Measurements from ENCODE around the gene MCEMP1.

Gene MCEMP1, protein sequence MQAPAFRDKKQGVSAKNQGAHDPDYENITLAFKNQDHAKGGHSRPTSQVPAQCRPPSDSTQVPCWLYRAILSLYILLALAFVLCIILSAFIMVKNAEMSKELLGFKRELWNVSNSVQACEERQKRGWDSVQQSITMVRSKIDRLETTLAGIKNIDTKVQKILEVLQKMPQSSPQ

DNA sequence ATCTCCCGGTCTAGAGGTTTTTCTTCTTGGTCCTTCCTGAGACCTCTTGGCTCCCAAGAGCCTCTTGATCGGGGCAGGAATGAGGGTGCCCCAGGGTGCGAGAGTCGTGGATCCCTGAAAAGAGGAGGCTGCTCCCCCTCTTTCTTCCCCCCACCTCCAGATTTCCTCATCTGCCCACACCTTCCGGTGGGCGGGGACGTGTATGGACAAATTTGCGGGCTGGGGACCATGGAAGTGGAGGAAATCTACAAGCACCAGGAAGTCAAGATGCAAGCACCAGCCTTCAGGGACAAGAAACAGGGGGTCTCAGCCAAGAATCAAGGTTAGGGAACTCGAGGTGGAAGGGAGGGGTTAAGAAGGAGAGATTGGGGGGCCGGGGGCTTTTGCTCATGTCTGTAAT lies at the start of gene MCEMP1:
TSS of gene MCEMP1 (plus strand) at position 237 of the 400 bp plus-strand sequence. CDS start at position 268, 31 bp downstream.
- no peak for DNase-seq
- TF ChIP-seq GATA1 (IDR thresholded peaks at IDR 0.05; ENCODE audit: low read depth, low read length): no peak
- TF ChIP-seq POLR2A (IDR thresholded peaks at IDR 0.05; ENCODE audit: low read length): no peak

DNA sequence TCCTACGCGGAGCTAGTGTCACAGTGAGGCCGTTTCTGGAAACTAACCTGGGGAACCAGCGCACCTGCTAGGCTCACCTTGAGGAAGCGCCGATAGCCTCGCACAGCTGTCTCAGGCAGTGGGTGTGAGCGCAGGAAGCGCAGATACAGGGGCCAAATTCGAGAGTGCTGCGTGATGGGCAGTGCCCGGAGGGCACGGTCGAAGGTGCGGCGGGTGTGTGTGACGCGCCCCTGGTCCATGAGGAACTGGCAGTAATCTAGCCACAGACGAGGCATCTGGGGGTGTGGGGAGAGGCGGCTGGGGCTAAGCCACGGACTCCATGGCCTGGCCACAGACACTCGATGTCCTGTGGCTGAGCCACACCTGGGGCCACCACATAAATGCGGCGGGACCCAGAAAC lies 49.7 kb upstream of the MCEMP1 start:
- DNase-seq: no peak
- TF ChIP-seq GATA1 (IDR thresholded peaks at IDR 0.05; ENCODE audit: low read depth, low read length): no peak
- no peak for TF ChIP-seq POLR2A (IDR thresholded peaks at IDR 0.05; ENCODE audit: low read length)

DNA sequence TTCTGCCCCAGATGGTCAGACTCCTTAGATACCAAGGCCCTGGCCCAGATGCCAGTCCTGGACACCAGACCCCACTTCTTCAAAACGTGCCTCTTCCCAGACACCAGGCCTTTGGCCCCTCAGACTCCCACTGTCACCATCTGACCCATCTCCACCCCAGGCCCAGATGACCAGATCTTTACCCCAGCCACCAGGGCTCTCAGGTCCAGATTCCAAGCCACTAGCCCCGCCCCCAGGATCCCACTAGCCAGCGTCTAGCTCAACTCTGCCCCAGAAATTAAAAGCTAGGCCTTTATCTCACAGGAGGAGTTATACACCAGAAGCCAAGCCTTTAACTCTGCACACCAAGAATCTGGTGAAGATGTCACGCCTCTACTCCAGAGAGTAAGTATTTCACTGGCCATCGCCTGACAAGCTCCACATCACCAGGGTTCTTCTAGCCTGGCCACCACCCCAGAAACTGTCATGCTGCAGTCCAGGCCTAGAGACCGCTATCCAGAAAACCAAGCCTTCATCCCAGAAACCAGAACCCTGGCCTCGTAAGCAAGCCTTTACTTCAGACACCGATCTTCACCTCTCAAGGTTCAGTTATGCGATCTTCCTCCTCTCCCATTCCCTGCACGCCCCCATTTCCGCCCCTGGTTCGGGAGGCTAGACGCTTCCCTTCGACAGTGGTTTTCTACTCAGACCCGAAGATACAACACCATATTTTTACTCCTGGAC lies 48.1 kb upstream of the MCEMP1 start:
- DNase-seq: no peak
- TF ChIP-seq GATA1 (IDR thresholded peaks at IDR 0.05; ENCODE audit: low read depth, low read length) (no peak), POLR2A (IDR thresholded peaks at IDR 0.05; ENCODE audit: low read length) (no peak)

DNA sequence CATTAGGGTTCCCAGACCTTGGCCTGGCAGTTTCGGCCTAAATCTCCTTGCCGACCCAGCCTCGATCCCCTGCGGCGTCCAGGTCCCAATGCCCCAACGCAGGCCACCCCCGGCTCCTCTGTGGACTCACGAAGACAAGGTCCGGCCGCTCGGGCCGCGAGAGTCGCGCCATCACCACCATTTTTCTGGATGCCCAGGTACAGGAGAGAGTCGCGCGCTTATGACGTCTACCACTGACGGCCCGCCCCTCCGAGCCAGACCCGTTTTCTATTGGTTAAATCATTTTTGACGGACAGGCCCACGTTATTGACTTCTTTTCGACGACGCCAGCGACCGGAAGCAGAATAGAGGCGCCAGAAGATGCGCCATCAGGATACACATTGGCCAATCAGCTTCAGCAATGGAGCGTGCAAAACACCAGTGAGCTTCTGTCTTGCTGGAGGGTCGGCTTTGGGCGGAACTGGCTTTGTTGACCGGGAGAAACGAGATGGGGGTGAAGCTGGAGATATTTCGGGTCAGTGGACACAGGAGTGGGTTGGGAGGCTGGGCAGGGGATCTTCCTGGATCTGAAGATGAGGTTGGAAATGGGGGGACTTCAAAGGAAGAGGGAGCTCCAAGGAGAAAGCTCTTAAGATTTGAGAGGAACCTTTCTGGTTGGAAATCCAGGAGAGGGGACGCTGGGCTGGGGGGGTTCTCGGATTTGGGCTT lies 47.4 kb upstream of the MCEMP1 start, which contains the start of the genes PET100 and XAB2:
TSS of gene PET100 (plus strand) at position 447 of the 708 bp plus-strand sequence. CDS start at position 488, 41 bp downstream.
TSS of gene XAB2 (minus strand) at position 199 of the 708 bp plus-strand sequence. CDS start at position 181, 18 bp downstream.
- DNase-seq: peak; percentile 99
- TF ChIP-seq GATA1 (IDR thresholded peaks at IDR 0.05; ENCODE audit: low read depth, low read length) (no peak), POLR2A (IDR thresholded peaks at IDR 0.05; ENCODE audit: low read length) (peak; percentile 81)

DNA sequence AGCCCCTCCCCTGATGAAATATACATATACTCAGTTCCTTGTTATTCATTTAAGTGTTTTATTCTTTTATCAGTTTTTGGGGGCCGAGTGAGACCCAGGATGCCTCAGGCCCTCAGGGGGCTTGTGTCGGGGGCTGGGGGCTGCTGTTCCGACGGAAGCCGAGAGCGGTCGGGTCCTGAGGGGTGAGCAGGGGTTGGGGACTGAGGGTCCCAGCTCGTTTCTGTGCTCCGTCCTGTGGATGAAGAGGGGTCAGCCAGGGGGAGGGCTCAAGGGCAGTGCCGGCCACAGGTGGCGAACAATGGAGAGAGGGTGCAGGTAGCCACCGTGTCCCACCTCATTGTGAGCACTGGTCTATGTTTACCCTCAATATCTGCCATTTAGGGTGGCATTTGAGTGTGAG lies 45.3 kb upstream of the MCEMP1 start:
- no peak for DNase-seq
- TF ChIP-seq POLR2A (IDR thresholded peaks at IDR 0.05; ENCODE audit: low read length) (no peak), GATA1 (IDR thresholded peaks at IDR 0.05; ENCODE audit: low read depth, low read length) (no peak)

DNA sequence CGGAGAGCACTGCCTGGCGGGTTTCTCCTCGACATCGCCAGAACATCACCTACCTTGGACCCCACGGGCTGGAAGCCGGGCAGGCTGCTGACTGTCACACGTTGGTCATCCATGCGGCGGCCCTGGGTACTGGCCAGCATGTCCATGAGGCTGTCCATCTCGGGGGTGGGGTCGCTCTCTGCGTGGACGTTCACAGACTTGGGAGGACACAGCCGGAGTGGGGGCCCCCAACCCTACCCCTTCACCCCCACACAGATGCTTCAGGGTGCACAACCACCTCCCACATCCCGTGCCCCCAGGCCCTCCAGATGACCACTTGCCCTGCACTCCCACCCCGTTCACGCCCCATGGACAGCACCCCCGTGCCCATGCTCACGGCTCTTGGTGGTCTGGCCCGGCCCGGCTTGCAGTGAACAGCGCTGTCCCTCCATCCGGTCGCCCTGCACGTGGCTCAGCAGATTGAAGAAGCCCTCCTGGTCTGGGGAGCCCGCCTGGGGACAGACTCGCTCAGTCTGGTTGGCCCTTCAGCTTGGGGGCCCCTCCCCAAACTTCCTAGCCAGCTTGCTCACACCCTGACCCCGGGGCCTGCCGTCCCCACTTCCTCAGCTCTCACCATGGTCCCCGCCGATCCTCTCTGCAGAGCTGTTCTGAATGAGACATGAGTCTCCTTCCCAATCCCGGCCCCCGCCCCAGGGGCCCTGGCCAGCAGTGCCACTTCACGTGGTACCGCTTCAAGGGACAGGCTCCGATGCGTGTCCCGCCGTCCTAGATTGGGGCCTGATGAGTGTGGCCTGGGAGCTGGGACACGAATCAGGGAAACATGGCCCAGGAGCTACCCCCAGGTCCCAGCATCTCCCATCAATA lies 44.3 kb upstream of the MCEMP1 start:
- no peak for DNase-seq
- TF ChIP-seq POLR2A (IDR thresholded peaks at IDR 0.05; ENCODE audit: low read length) (no peak), GATA1 (IDR thresholded peaks at IDR 0.05; ENCODE audit: low read depth, low read length) (no peak)

DNA sequence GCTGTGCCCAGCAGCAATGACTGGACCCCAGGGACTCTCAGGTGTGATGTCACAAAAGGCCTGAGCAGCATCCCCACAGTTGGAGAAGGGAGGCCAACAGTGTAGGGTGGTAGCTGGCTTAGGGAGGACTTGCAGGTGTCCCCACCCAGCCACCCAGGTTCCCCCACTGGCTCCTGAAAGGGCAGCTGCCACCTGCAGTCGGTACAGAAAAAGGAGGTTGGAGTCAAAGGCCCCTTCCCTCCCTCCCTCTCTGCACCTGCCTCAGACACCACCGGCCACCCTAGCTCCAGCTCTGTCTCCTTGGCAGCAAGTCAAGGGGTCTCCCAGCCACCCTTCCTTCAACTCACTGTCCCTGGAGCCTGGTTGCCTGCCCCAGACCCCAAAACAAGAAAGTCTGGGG lies 43.2 kb upstream of the MCEMP1 start, which contains the start of gene PCP2:
TSS of gene PCP2 (minus strand) at position 22 of the 400 bp plus-strand sequence. CDS start 262 bp downstream, outside the sequence.
- TF ChIP-seq GATA1 (IDR thresholded peaks at IDR 0.05; ENCODE audit: low read depth, low read length) (no peak), POLR2A (IDR thresholded peaks at IDR 0.05; ENCODE audit: low read length) (peak; percentile 8)
- DNase-seq: no peak

DNA sequence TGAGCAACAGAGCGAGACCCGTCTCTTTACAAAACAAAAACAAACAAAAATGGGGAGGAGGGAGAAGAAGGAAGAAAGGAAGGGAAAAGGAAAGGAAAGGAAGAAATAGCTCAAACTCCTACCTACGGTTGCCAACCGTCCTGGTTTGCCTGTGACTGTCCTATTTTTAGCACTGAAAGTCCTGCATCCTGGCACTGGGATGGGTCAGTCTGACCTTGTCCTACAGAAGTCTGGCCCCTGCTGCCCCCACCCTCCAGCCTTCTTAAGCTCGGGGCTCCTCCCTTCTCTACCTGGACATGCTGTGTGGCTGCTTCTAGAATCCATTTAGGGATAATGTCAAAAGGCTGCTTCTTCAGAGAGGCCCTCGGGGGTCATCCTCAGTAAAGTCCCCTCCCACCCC lies 41.2 kb upstream of the MCEMP1 start:
- DNase-seq: no peak
- TF ChIP-seq POLR2A (IDR thresholded peaks at IDR 0.05; ENCODE audit: low read length) (no peak), GATA1 (IDR thresholded peaks at IDR 0.05; ENCODE audit: low read depth, low read length) (no peak)

DNA sequence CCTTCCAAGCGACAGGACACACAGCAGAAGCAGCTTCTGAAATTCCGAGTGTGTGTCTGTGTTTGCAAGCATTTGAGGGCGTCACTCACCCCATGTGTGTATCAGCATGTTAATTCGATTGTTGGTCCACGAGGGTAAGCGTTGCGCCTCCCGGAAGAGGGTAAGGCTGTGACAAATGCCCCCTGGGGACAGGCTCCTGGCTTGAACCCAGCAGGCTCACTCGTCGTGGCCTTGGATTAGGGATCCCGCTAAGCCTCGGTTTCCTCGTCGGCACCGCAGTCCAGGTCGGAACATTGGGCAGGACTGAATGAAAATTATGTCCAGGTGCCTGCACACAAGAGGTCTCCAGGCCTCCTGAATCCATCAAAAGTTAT lies 40.6 kb upstream of the MCEMP1 start:
- no peak for TF ChIP-seq GATA1 (IDR thresholded peaks at IDR 0.05; ENCODE audit: low read depth, low read length)
- no peak for TF ChIP-seq POLR2A (IDR thresholded peaks at IDR 0.05; ENCODE audit: low read length)
- DNase-seq: no peak

DNA sequence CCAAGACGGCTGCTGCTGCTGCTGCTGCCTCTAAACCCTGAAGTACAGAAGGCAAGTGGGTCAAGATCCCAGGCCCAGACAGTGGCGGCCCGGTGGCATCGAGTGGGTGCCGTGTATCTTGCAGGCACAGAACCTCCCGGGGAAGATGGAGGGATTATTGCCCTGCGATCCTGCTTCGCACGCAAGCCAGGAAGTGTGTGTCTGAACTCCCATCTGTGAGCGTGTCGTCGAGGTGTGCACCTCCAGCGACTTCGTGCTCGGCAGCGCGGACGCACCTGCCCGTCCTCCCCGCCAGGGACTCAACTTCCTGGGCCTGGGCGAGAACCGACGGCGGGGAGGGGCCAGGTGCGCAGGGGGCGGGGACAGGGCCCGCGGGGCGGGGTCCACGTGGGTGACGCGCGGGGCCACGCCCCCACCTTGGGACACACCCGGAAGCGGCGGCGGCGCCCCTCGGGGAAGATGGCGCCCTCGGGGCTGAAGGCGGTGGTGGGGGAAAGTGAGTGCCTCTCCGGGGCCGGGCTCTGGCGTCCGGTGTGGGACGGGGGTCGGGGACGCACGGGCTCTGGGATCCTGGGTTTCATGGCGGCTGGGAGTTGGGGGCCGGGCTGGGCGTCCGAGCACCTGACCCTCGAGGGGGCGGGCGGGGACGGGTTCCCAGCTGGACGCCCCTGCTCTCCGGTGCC lies 40.1 kb upstream of the MCEMP1 start, which contains the start of gene STXBP2:
TSS of gene STXBP2 (plus strand) at position 420 of the 683 bp plus-strand sequence. CDS start at position 460, 40 bp downstream.
- DNase-seq: peak; percentile 83 to 92
- TF ChIP-seq POLR2A (IDR thresholded peaks at IDR 0.05; ENCODE audit: low read length) (peak; percentile 47), GATA1 (IDR thresholded peaks at IDR 0.05; ENCODE audit: low read depth, low read length) (no peak)

DNA sequence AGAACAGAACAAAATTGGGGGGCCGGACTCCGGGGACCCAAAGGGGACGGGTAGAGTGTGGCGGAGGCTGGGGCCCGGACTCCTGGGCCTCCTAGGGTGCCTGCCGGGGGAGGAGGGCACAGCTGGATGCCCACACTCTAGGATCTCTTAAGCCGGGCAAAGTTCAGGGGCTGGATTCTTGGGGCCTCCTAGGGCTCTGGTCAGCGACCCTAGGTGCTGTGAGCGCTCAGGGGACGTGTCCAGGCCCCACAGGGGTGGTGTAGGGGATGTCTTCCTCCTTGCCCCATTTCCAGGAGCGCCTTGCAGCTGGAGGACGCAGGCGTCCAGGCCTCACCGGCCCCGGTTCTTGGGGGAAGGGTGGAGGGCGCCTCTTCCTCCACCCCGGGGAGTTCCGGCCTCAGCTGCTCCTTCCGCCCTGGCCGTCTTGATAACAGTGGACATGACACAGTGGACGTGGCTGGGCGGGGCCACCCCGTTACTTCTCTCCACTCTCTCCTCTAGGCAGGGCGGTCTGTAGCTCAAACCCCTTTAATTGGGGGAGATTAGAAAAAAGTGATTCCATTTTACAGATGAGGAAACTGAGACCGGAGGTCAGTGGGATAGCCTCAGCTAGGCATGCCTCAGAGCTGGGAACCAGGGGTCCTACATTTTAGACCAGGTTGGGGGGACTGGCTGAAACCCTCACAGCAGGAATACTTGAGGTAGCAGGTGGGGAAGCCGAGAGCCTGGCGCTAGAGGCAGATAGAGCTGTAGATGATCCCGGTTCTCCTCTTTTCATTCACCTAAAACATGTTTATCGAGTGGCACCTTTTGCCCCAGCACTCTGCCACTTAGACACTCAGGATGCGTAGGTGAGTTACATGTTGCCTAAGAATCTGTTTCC lies 39.3 kb upstream of the MCEMP1 start:
- TF ChIP-seq POLR2A (IDR thresholded peaks at IDR 0.05; ENCODE audit: low read length) (no peak), GATA1 (IDR thresholded peaks at IDR 0.05; ENCODE audit: low read depth, low read length) (no peak)
- peak; percentile 81 to 84 for DNase-seq

Measured in erythroblast (primary cell).